IMR-90 (cell line): ENCODE measurements around the gene XCR1. TPM values are rescaled to one million over a fixed set of nuclear protein-coding genes. Genes with fewer than 3 reads are reported as not detected.

Experiments
- ATAC-seq: fragments of 200-7000 bp; cut with Tn5 transposase; 2 replicates; pipeline ENCODE4 v1.9.1; 2020; ENCODE audit warnings: low read depth, mild to moderate bottlenecking, moderate library complexity
- BruUV-seq: library from RNA; stranded (reverse); fragments of 400-500 nt; replicated peaks from 2 replicates; lab custom pipeline; 2021; lab: Mats Ljungman, UMichigan
- CTCF ChIA-PET: fragments of 300-600 bp; formaldehyde crosslinking; extraction: SDS; loops from one replicate; lab custom pipeline; 2021; ENCODE audit warnings: antibody characterized with exemption; lab: Yijun Ruan, JAX
- POLR2A ChIA-PET: fragments of 300-600 bp; sonication (Branson Sonifier 250); formaldehyde crosslinking; loops from one replicate; lab custom pipeline; 2022; ENCODE audit warnings: antibody characterized with exemption; ENCODE audit not compliant: unreplicated experiment; lab: Charles Lee
- DNase-seq: peaks from one replicate; pipeline ENCODE4 v3.0.0; 2013
- H2AFZ ChIP-seq: replicated peaks from 2 replicates; pipeline ENCODE3; 2013; ENCODE audit warnings: low read length, mild to moderate bottlenecking; ENCODE audit not compliant: poor library complexity
- H2AK5ac ChIP-seq: 2 replicates; pipeline ENCODE4 v1.6.1; 2013; ENCODE audit warnings: low read depth, low read length, inconsistent platforms
- H2AK9ac ChIP-seq: replicated peaks from 2 replicates; pipeline ENCODE3; 2013; ENCODE audit warnings: mild to moderate bottlenecking, low read depth, low read length, moderate library complexity; ENCODE audit not compliant: poor library complexity
- H2BK120ac ChIP-seq: 2 replicates; pipeline ENCODE4 v1.6.1; 2013; ENCODE audit warnings: low read depth, low read length, inconsistent platforms
- H2BK15ac ChIP-seq: 3 replicates; pipeline ENCODE4 v1.6.1; 2013; ENCODE audit warnings: low read depth, low read length, inconsistent platforms
- H2BK20ac ChIP-seq: 2 replicates; pipeline ENCODE4 v1.6.1; 2013; ENCODE audit warnings: low read depth, mild to moderate bottlenecking, inconsistent platforms, low read length, moderate library complexity
- H2BK5ac ChIP-seq: 2 replicates; pipeline ENCODE4 v1.6.1; 2013; ENCODE audit warnings: mild to moderate bottlenecking, low read depth, low read length, inconsistent platforms; ENCODE audit not compliant: poor library complexity, severe bottlenecking
- H3K14ac ChIP-seq: replicated peaks from 2 replicates; pipeline ENCODE4 v1.6.1; 2013; ENCODE audit warnings: low read depth, low read length, inconsistent platforms
- H3K18ac ChIP-seq: 2 replicates; pipeline ENCODE4 v1.6.1; 2013; ENCODE audit warnings: low read depth, low read length, control low read depth
- H3K23ac ChIP-seq: 2 replicates; pipeline ENCODE4 v1.6.1; 2013; ENCODE audit warnings: low read depth, low read length, inconsistent platforms
- H3K27ac ChIP-seq: 2 replicates; pipeline ENCODE4 v1.5.1; 2013; ENCODE audit warnings: mild to moderate bottlenecking, control low read depth, low read length; ENCODE audit not compliant: insufficient read depth
- H3K27me3 ChIP-seq: 2 replicates; pipeline ENCODE4 v1.6.1; 2013; ENCODE audit warnings: low read length; ENCODE audit not compliant: control insufficient read depth, insufficient read depth
- H3K36me3 ChIP-seq: 2 replicates; pipeline ENCODE4 v1.6.1; 2013; ENCODE audit warnings: low read length, mixed read lengths; ENCODE audit not compliant: control insufficient read depth, insufficient read depth
- H3K4ac ChIP-seq: 2 replicates; pipeline ENCODE4 v1.6.1; 2013; ENCODE audit warnings: low read depth, low read length, inconsistent platforms
- H3K4me1 ChIP-seq: 2 replicates; pipeline ENCODE4 v1.6.1; 2013; ENCODE audit warnings: low read length, mixed read lengths; ENCODE audit not compliant: control insufficient read depth, insufficient read depth
- H3K4me2 ChIP-seq: 2 replicates; pipeline ENCODE4 v1.6.1; 2013; ENCODE audit warnings: low read depth, mild to moderate bottlenecking, control low read depth, low read length, moderate library complexity
- H3K4me3 ChIP-seq: 2 replicates; pipeline ENCODE4 v1.5.1; 2013; ENCODE audit warnings: low read depth, mild to moderate bottlenecking, control low read depth, low read length, moderate library complexity; ENCODE audit not compliant: insufficient read depth
- H3K56ac ChIP-seq: 2 replicates; pipeline ENCODE4 v1.6.1; 2013; ENCODE audit warnings: low read length, inconsistent platforms; ENCODE audit not compliant: insufficient read depth; ENCODE audit errors: extremely low read depth
- H3K79me1 ChIP-seq, 2 experiments: 2 replicates each; pipeline ENCODE4 v1.6.1; 2013; ENCODE audit warnings: low read length in 2 of 2, inconsistent platforms in 1 of 2, low read depth in 1 of 2
- H3K9ac ChIP-seq: 2 replicates; pipeline ENCODE4 v1.6.1; 2013; ENCODE audit warnings: low read depth, low read length, control low read depth
- H3K9me1 ChIP-seq: 2 replicates; pipeline ENCODE4 v1.6.1; 2013; ENCODE audit warnings: low read length, inconsistent platforms; ENCODE audit not compliant: insufficient read depth
- H3K9me3 ChIP-seq: 2 replicates; pipeline ENCODE4 v1.6.1; 2013; ENCODE audit warnings: low read length; ENCODE audit not compliant: control insufficient read depth, insufficient read depth
- H4K20me1 ChIP-seq: 2 replicates; pipeline ENCODE4 v1.6.1; 2013; ENCODE audit warnings: low read length, inconsistent platforms; ENCODE audit not compliant: insufficient read depth
- H4K5ac ChIP-seq: 2 replicates; pipeline ENCODE4 v1.6.1; 2013; ENCODE audit warnings: mild to moderate bottlenecking, low read depth, low read length, control low read depth
- H4K8ac ChIP-seq, 2 experiments: 2 replicates each; pipeline ENCODE4 v1.6.1; 2013; ENCODE audit warnings: low read depth in 2 of 2, low read length in 2 of 2, control low read depth in 1 of 2, inconsistent platforms in 1 of 2
- H4K91ac ChIP-seq: 2 replicates; pipeline ENCODE4 v1.6.1; 2013; ENCODE audit warnings: low read depth, low read length, inconsistent platforms; ENCODE audit not compliant: insufficient read depth
- BHLHE40 ChIP-seq: fragments of 150-350 bp; IDR thresholded peaks from 2 replicates; pipeline ENCODE4 v1.6.1; 2016; ENCODE audit warnings: mild to moderate bottlenecking, low read depth, low read length
- CEBPB ChIP-seq: IDR thresholded peaks from 2 replicates; pipeline ENCODE4 v1.6.1; 2012; ENCODE audit warnings: low read depth, low read length, improper control_type of control experiment
- CHD1 ChIP-seq: IDR thresholded peaks from 2 replicates; pipeline ENCODE4 v1.6.1; 2012; ENCODE audit warnings: low read depth, low read length, improper control_type of control experiment
- FOS ChIP-seq: fragments of 150-350 bp; IDR thresholded peaks from 2 replicates; pipeline ENCODE4 v1.6.1; 2016; ENCODE audit warnings: low read depth, low read length
- MAFK ChIP-seq: IDR thresholded peaks from 2 replicates; pipeline ENCODE4 v1.6.1; 2012; ENCODE audit warnings: low read depth, low read length, improper control_type of control experiment
- MXI1 ChIP-seq: IDR thresholded peaks from 2 replicates; pipeline ENCODE4 v1.6.1; 2012; ENCODE audit warnings: low read depth, mild to moderate bottlenecking, low read length, moderate library complexity, borderline replicate concordance
- NFE2L2 ChIP-seq: fragments of 150-350 bp; IDR thresholded peaks from 2 replicates; pipeline ENCODE4 v1.6.1; 2016; ENCODE audit warnings: low read depth, mild to moderate bottlenecking, low read length
- RCOR1 ChIP-seq: IDR thresholded peaks from 2 replicates; pipeline ENCODE4 v1.6.1; 2012; ENCODE audit warnings: mild to moderate bottlenecking, low read length, improper control_type of control experiment; ENCODE audit not compliant: insufficient replicate concordance
- RFX5 ChIP-seq: IDR thresholded peaks from 2 replicates; pipeline ENCODE4 v1.8.0; 2012; ENCODE audit warnings: low read depth, mild to moderate bottlenecking, low read length, moderate library complexity
- SMC3 ChIP-seq: fragments of 150-350 bp; IDR thresholded peaks from 2 replicates; pipeline ENCODE4 v1.6.1; 2016; ENCODE audit warnings: low read depth, mild to moderate bottlenecking, antibody characterized with exemption, low read length, moderate library complexity
- WGBS, 2 experiments: methylation state at CpG; one replicate each; pipeline versions ENCODE4 v1.1.5 to v1.1.7; 2013; ENCODE audit warnings: missing lambda C conversion rate in 2 of 2; ENCODE audit not compliant: insufficient read length in 1 of 2; ENCODE audit errors: extremely low coverage in 2 of 2; 5-methylcytosine and 5-hydroxymethylcytosine counted together
- dilution Hi-C: fragments of 300-500 bp; cut with HindIII; formaldehyde crosslinking; loops from one replicate; pipeline ENCODE4 v1.14.3; 2018; ENCODE audit warnings: low sequenced_read_pairs; ENCODE audit not compliant: unreplicated experiment
- in situ Hi-C: fragments of 300-500 bp; cut with MboI; formaldehyde crosslinking; loops from 3 replicates; pipeline ENCODE4 v1.14.3; 2019; ENCODE audit warnings: low sequenced_read_pairs, inconsistent platforms, mixed read lengths
- intact Hi-C: fragments of 100-400 bp; cut with micrococcal nuclease; formaldehyde crosslinking; loops from 2 replicates; pipeline ENCODE4 v1.10.0; 2022
- polyA plus RNA-seq, 3 experiments: library from polyadenylated mRNA; depleted of rRNA; stranded (reverse); fragments of >200 nt; gene quantifications; 2 replicates each; pipeline ENCODE4 v1.2.3, GENCODE V29; 2012; ENCODE audit warnings: low replicate concordance in 1 of 3
- total RNA-seq: library from RNA; depleted of rRNA; stranded (reverse); fragments of >200 nt; gene quantifications from 2 replicates; pipeline ENCODE4 v1.2.3, GENCODE V29; 2012
- TF ChIP-seq, protein P1 (sequence below): fragments of 150-350 bp; IDR thresholded peaks from 2 replicates; pipeline ENCODE4 v1.6.1; 2016; ENCODE audit warnings: low read depth, mild to moderate bottlenecking, low read length, moderate library complexity, borderline replicate concordance
- TF ChIP-seq, protein P2 (sequence below): conservative IDR thresholded peaks from 2 replicates; pipeline ENCODE4 v1.5.1; 2012; ENCODE audit warnings: mild to moderate bottlenecking, low read depth, low read length, improper control_type of control experiment

Gene XCR1
- total and polyA plus RNA-seq, 2 of the 4 experiments (the other 2 are of a cell fraction), result not detected

DNA sequence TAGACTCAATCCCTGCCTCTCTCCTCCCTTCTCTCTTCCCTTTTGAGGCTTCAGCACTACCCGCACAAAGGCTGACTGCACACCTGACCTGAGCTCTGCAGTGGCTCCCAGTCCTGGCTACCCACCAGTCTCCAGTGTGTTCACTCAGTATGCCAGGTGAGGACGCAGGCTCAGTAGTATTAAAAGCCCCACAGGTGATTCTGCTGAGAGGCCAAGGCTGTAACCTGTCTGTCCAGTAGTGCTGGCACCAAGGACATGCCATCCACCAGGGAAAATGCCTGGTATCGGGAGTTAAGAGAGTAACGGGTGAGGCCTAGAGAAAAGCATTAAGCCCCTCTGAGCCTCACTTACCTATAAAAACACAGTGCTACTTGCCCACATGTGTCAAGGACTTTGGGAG is 52.6 kb downstream of the XCR1 start:
- H3K9me1 ChIP-seq, result peaks cover 15% of the 10 kb centered on the region
- no peak overlapping the region for H3K56ac ChIP-seq
- no peak overlapping the region for H3K18ac ChIP-seq
- 100% methylated on average over 2 of the region's 4 CpGs; no CpG with 5 or more reads in 1 of the 2 experiments for WGBS, 2 experiments
- no peak overlapping the region for H3K14ac ChIP-seq
- H2AFZ ChIP-seq, result peak overlapping the region; percentile 25
- ChIA-PET CTCF (no interaction called here), POLR2A (no interaction called here)
- DNase-seq, result no peak
- H2BK20ac ChIP-seq, result no peak overlapping the region
- in situ Hi-C loops (no loop called here), intact Hi-C loops (no loop called here), dilution Hi-C loops (no loop called here)
- no peak overlapping the region for H2BK15ac ChIP-seq
- peaks cover 7% of the 10 kb centered on the region for H4K20me1 ChIP-seq
- peaks cover 8% of the 10 kb centered on the region for H3K4me1 ChIP-seq
- no peak overlapping the region for H3K4me2 ChIP-seq
- H3K27me3 ChIP-seq, result no peaks in the 10 kb centered on the region
- H2AK9ac ChIP-seq, result no peak overlapping the region
- TF ChIP-seq MXI1, result no peak
- no peak for TF ChIP-seq RCOR1
- TF ChIP-seq FOS, result no peak
- TF ChIP-seq BHLHE40, result no peak
- no peak for TF ChIP-seq NFE2L2
- TF ChIP-seq, protein P1, sequence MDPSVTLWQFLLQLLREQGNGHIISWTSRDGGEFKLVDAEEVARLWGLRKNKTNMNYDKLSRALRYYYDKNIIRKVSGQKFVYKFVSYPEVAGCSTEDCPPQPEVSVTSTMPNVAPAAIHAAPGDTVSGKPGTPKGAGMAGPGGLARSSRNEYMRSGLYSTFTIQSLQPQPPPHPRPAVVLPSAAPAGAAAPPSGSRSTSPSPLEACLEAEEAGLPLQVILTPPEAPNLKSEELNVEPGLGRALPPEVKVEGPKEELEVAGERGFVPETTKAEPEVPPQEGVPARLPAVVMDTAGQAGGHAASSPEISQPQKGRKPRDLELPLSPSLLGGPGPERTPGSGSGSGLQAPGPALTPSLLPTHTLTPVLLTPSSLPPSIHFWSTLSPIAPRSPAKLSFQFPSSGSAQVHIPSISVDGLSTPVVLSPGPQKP, result no peak
- TF ChIP-seq, protein P2, sequence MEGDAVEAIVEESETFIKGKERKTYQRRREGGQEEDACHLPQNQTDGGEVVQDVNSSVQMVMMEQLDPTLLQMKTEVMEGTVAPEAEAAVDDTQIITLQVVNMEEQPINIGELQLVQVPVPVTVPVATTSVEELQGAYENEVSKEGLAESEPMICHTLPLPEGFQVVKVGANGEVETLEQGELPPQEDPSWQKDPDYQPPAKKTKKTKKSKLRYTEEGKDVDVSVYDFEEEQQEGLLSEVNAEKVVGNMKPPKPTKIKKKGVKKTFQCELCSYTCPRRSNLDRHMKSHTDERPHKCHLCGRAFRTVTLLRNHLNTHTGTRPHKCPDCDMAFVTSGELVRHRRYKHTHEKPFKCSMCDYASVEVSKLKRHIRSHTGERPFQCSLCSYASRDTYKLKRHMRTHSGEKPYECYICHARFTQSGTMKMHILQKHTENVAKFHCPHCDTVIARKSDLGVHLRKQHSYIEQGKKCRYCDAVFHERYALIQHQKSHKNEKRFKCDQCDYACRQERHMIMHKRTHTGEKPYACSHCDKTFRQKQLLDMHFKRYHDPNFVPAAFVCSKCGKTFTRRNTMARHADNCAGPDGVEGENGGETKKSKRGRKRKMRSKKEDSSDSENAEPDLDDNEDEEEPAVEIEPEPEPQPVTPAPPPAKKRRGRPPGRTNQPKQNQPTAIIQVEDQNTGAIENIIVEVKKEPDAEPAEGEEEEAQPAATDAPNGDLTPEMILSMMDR, result no peak
- TF ChIP-seq SMC3, result no peak
- no peak for TF ChIP-seq CHD1
- TF ChIP-seq RFX5, result no peak
- no peak for TF ChIP-seq MAFK
- TF ChIP-seq CEBPB, result no peak
- no peak overlapping the region for H4K8ac ChIP-seq
- H2BK5ac ChIP-seq, result no peak overlapping the region
- peaks cover 28% of the 10 kb centered on the region for H3K36me3 ChIP-seq
- no peak overlapping the region for H2BK120ac ChIP-seq
- H3K9me3 ChIP-seq, result no peaks in the 10 kb centered on the region
- H3K4ac ChIP-seq, result no peak overlapping the region
- no peak overlapping the region; the same call in 1 of the 2 replicates for H4K91ac ChIP-seq
- H4K5ac ChIP-seq, result no peak overlapping the region
- no peak overlapping the region for H3K9ac ChIP-seq
- no peaks in the 10 kb centered on the region for H3K79me1 ChIP-seq
- BruUV-seq, result no TSS peak
- no peak overlapping the region for H3K4me3 ChIP-seq
- H3K27ac ChIP-seq, result no peak overlapping the region
- no peak overlapping the region for H2AK5ac ChIP-seq
- no peak for ATAC-seq
- no peak overlapping the region for H3K23ac ChIP-seq
